ENCODE results near the gene MGAT5.
A peak's percentile ranks its signal among the peaks of the same experiment; 100 is the strongest.

The MGAT5 gene

DNA sequence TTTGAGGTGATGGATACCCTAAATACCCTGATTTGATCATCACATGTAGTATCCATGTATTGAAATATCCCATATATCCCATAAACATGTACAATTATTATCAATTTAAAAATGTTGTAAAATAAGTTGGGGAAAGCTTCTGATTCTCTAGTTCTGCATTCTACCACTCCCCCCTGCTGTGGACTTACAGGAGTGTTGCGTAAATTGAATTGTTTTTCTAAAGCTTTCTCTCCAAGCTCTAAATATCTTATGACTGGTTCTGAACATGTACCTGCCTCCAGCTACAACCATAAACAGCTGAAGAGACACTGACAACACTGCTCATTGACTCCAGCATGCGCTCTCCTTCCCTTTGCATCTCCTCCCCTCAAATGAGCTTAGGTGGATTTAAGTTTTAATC lies 145.2 kb downstream of the MGAT5 start:
- DNase-seq (ENCODE audit: low spot score): no peak

DNA sequence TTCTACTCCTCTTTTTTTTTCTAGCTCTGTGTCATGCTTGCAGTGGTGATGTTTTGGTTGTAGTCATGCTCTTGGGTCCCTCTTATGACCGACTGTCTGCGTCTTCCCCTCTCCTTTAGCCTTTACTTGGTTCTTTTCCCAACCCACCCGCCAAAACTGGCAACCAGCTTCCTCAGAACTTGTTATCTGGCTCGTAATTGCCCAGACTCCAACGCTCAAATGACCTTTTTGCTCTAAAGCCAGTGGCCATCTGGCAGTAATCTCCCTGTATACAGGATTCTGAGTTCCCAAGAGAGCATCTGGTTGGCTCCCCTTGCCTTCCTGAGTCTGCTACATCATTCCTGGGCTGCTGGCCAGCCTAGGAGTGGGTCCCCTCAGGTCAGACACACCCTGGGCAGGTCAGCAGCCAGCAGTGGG lies 147.2 kb downstream of the MGAT5 start:
- DNase-seq (ENCODE audit: low spot score): no peak

DNA sequence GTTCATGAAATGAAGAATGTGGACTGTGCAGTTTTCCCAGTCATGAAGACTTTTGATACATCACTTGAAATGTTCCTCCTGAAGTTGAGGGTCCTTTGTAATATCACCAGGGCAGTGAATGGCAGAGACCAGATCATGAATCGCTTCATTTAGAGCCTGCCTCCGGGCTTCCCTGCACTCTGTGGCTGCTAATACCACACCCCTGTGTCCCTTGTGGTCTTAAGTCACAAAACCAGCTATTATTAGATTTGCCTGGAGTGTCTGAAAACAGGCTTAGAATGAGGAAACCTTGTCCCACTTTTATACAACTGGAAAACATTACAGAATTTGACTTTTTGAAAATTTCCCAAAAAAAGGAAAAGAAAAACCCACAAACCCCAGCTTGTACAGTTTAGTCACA lies 147.9 kb downstream of the MGAT5 start:
- no peak for DNase-seq (ENCODE audit: low spot score)

DNA sequence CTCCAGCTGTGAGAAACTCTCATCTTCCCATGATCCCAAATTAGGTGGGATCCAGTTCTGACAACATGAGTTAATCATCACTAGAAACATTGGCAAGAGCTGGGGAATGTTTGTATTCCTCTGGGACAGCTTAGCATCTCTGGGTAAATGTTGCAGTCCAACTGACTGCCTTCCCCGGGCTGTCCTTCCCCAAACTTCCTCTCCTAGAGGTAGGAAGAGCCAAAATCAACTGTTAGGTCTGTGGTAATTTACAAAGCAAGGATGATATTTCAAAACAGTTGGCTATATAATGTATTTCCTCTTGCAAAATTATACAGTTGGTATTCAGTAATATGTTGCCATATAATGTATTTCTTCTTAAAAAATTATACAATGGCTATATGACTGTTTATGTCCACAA lies 148.5 kb downstream of the MGAT5 start:
- DNase-seq (ENCODE audit: low spot score): no peak

DNA sequence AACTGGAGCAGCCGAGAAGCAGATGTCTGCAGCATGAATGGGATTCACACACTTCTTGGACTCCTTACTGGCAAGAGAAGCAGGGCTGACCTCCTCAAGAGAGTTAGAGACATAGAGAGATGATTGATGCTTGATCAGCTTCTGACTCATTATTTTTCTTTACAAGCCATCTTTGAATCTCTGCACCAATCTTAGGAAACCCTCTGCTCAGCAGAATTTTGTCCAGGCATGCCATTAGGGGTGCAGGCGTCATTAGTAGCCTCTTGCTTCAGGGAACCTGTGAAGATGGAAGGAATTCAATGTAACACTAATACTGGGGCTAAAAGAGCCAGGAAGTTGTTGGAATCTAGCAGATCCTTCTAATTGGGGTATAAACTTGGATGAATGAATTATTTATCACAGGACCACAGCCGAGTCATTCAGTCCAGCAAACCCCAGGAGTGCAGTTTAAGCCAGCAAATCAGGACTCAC lies 151.8 kb downstream of the MGAT5 start:
- no peak for DNase-seq (ENCODE audit: low spot score)

DNA sequence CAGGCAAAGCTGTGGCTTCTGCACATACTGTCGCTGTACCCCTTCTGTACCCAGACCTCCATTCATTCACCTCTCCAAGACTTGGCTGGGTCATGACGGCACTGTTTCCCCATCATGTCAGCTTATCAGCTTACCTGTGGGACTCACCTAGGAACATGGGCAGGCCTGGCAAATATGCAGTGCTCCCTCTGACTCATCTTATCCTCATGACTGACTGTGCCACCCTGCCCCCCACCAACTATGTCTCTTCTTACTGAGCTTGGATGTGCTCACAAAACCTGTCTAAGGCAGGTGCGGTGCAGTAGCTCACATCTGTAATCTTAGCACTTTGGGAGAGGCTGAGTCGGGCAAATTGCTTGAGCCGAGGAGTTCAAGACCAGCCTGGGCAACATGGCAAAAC lies 152.4 kb downstream of the MGAT5 start:
- no peak for DNase-seq (ENCODE audit: low spot score)

DNA sequence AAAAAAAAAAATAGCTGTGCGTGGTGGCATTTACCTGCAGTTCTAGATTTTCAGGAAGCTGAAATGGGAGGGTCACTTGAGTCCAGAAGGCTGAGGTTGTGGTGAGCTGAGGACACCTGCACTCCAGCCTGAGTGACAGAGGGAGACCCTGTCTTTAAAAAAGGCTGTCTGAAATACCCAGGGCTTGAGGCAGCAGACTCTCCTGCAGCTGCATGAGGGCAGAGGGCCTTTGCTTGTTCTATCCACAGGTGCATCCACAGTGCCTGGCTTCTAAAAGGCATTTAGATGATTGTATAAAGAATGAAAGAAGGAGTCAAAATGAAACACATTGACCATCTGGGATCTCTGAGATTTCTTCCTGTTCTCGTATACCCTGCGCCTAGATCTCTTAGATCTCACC lies 152.9 kb downstream of the MGAT5 start:
- no peak for DNase-seq (ENCODE audit: low spot score)

DNA sequence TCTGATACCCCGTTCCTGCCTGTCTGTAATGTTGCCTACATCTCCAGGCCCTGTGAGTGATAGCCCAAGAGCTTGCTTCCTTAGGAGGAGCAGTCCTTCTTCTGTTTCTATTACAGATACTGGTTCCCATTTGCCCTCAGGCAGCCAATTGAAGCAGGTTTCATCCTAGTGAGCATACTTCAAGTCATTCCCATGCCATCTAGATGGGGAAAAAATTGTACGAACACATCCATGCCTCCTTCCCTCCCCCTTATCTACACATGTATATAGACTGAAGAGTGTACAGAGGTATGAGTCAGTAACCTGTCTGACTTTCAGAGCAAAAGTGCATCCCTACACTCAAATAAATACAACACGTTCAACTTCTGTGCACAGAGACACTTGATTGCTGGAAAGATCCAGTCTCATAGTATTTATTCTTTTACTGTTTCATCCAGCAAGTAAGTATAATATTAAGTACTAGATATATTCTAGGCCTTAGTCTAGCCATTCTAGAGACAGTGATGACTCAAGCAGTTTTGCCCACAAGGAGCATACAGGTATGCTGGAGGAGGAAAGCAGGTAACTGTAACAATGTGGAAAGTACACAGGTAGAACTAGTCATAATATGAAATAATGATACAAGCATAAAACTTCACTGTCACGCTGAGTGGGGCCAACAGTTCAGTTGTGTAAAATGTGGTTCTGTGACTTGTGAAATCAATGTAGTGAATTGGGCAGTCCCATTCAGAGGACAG lies 153.4 kb downstream of the MGAT5 start:
- DNase-seq (ENCODE audit: low spot score): no peak

DNA sequence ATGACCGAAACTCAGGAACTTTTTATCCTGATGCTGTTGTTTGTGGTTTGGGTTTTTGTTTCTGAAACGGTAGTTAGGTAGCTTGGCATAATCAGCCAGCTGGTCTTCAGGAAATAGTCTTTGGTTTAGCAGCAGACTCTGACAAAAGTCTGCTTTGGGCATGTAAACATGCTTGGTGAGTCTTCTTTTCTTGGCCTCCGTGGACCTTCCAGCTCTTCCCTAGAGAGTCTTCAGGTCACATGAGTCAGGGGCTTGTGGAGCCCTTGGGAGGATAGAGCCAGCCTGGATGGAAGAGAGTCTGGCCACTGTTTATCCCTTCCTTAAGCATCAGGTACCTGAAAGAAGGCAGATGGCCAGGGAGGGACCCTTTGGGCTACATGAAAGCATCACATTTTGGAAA lies 154.5 kb downstream of the MGAT5 start:
- DNase-seq (ENCODE audit: low spot score): no peak

DNA sequence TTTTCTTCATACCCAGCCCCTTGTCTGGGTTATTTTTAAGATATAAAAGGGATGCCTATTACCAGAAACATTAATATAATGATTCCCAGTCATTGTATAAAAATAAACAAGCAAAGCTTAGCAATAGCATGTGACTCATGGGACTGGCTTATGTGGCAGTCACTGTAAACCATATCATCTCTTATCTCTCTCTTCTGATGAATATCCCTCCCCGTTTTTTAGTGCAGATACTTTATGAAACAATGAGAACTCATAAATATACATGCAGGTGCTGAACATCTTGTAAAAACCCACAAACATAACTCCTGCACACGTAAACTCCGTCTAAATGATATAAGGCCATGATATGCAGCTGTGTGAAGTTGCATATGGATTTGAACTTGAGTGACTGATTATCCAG lies 154.9 kb downstream of the MGAT5 start:
- DNase-seq (ENCODE audit: low spot score): no peak

DNA sequence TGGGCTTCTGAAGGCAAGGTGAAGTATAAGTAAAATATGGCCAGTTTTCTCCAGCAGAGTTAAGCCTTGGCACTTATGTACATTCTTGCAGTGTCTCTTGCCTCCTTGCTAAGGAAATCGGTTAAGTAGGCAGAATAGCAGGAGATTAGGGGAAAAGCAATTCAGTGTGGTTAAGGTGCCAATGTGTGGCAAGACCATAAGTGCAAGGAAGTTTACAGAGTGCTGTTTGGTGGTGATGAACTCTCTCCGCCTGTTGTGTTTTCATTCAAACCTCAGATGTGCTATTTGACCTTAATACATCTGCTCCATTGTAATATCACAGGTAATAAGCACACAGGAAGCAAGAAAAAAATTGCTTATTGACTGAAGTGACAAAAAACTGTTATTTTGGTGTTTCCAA lies 156.1 kb downstream of the MGAT5 start:
- DNase-seq (ENCODE audit: low spot score): no peak

DNA sequence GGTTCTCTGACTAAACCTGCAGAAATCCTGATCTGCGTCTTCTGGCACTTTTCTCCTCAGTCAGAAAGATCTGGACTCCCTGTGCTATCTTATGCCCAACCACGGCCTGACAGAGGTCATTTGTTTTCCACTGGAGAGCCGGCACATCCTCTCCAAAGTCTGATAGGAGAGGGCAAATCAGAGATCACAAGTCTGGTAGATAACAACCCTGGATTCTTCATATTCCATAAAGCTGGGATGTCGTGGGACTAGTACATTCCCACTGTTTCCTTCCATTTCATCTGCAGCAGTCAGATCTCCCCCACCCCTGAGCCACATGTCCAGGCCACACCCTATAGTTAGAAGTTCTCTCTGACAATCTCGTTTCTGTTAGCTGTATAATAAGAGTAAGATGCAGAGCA lies 157.0 kb downstream of the MGAT5 start:
- no peak for DNase-seq (ENCODE audit: low spot score)

DNA sequence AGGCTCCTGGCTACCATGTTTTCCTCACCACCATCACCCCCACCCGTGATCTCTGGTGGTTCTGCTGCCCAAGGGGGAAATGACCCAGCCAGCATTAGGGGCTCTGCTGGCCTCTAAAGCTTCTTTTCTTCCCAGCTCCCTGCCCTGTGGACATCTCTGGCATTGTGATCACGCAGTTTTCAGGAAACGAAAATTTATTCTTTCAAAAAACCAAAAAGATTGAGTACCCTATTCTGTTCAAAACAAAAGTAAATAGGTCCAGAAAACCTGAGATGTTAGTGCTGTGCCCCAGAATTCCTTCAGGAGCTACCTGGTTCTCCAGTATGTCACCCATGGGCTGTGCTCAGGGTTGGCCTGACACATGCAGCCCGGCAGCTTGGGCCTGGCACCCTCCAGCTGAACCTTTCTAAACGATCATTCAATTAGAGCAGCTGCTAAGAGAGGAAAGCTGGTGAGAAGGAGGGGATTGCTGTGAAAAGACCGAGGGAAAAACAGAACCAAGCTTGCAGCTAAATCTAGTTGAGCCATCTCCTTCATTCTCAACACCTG lies 157.5 kb downstream of the MGAT5 start:
- no peak for DNase-seq (ENCODE audit: low spot score)

DNA sequence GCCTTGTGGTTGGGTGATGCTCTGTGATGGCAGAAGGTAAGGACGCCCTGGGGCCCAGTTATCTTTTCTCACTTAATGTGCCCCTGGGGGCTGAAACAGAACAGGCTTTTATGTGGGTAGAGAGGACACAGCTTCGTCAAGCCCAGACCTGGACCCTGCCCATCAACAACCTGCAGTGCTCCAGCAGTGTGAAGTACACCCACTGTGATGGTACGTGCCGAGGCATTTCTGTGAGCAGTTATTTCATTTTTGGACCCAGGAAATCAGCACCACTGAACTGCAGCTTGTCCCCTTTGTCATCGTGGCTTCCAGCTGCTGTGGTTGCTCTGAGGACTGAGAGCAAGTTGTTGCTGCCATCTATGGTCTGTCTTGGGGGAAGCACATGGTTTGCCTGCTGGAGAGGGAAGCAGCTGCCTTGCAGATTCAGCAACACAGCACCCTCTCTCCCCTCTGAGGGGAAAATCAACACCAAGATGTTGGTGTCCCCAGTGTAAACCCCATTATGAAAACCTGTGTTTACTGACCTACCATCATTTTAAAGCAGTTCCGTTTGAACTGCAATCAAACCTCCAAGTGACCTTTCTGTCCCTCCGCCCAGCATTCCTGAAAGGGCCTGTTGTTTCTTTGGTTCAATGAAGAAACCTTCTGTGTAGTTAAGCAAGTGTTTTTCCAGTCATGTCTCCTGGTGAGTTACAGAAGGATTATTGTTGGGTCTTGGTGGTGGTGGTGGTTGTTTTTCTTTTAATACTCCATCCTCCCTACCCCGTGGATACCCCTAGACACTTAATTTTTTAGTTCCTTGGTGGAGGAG lies 158.2 kb downstream of the MGAT5 start:
- peak; percentile 87 for DNase-seq (ENCODE audit: low spot score)

DNA sequence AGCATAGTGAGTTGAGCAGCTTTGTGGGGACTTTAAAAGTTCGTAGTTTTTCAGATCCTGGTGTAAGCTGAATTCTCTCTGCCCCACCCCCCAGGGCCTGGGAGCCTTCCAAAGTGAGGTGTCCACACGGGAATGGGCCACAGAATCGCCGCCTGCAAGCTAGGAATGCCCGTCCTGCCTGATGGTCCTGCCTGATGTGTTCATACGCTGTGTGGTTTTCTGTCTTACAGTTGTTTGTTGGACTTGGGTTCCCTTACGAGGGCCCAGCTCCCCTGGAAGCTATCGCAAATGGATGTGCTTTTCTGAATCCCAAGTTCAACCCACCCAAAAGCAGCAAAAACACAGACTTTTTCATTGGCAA lies 158.7 kb downstream of the MGAT5 start:
- no peak for DNase-seq (ENCODE audit: low spot score)

DNA sequence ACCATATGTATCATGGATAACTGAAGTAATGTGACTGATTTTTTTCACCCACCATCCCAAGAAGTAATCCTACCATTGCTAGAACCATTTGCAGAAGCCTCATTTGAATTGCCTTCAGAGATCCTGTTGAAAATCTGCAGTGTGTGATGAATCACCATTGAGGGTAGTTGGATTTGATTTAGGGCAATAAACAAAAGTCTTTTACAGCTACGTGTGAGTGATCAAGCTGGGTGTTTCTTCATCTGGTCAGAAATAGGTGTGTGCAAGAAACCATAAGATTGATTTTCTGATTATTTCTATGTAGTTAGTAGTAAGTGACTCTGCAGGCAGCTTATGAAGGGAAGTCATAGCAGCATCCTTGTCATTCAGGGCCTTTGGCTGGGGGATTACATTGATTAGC lies 159.6 kb downstream of the MGAT5 start:
- no peak for DNase-seq (ENCODE audit: low spot score)

DNA sequence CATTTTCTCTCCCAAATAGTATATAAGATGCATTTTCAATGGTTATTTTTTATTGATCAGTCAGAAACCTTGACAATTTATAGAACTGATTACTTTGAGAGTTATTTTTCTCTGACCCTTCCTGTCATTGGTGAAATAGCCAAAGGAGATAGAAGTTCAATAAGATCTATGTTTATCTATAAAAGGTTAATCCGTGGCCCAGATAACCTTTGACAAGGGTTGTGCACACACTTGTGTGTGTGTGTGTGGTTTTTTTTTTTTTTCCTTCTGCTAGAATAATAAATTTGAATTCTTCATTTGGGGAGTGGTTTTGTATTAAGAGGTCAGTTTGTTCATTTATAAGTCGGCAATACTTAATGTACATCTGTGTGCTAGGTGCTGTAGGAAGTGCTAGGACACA lies 160.0 kb downstream of the MGAT5 start:
- DNase-seq (ENCODE audit: low spot score): no peak

DNA sequence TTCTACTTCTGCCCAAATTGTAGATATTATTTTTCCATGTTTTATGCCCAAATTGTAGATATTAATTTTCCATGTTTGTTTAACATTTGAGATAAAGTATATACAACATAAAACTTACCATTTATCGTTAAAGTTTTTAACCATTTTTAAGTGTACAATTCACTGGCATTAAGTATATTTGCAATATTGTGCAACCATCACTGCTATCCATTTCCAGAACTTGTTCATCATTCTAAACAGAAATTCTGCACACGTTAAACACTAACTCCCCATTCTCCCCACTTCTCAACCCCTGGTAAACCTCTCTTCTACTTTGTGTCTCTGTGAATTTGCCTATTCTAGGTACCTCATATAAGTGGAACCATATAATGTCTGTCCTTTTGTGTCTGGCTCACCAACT lies 162.1 kb downstream of the MGAT5 start:
- DNase-seq (ENCODE audit: low spot score): no peak

DNA sequence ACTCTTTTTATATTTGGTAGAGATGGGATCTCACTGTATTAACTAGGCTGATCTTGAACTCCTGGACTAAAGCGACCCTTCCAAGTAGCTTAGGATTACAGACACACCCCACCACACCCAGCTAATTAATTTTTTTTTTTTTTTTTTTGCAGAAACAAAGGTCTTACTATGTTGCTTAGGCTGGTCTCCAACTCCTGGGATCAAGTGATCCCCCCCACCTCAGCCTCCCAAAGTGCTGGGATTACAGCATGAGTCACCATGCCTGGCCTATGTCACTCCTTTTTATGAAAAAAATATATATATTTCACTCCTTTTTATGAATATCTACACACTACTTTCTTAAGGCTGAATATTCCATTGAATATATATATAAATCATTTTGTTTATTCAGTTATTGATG lies 162.8 kb downstream of the MGAT5 start:
- DNase-seq (ENCODE audit: low spot score): no peak

DNA sequence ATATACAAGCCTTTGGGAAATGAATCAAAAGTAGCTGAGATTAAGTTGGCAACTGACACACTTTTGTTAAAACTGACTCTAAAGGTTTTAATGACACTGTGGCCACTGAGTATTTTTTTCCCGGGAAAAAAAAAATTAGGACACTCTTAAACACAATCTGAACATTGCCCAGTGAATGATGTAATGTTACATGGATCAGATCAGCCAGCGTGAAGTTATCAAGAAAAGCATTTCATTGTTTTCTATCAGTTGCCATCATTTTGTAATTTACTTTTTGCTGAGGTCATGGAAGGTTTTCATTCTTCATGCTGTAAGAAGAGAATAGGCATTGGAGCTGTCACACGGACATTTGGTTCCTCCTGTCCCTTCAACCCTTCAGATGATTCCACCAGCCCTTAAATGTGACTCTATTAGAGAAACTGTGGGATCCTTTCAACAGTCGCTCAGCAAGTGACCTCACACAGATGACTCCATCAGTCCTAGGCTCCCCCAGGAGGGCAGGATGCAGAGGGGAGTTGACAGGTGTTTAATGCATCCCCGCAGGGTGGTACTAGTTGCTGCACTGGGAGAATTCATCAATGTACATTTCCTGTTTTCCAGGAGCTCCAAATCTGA lies 164.2 kb downstream of the MGAT5 start:
- no peak for DNase-seq (ENCODE audit: low spot score)

DNA sequence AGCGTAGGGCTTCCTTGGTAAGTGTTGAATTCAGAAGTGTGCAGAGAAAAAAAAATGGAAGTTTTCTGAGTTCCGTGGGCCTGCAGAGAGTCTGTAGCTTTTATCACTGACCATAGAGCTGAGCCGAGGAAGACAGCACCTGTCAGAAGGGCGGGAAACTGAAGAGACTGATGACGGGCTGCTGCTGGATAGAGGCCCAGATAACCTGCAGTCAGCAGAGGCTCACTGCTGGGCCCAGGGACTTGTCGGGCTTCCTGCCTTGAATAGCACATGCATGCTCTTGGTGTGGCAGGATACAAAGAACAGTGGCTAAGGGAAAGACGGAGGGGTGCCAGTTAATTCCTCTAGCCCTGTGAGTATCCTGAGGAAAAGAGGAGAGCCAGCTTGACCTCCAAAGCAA lies 166.4 kb downstream of the MGAT5 start:
- DNase-seq (ENCODE audit: low spot score): peak; percentile 82

DNA sequence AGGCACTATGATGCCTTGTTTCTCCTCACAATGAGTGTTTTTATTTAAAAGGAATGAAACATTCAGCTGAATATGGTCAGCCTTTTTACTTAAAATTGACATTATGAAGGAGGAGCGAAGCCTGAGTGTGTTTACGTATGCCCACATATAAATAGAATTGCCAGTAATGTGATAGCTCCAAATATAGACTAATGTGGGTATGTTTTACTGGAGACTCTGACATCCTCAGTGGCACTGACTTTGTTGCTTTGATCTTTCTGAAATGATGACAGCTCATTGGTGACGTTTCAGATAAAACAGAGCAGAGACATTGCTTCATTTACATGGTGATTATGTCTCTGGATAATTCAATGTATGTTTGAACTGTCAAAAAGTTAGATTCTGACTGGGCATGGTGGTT lies 167.0 kb downstream of the MGAT5 start:
- no peak for DNase-seq (ENCODE audit: low spot score)
